OCI-LY3 (cell line): ENCODE results near the gene MYO5B.

ENCODE experiments used
- H2AFZ ChIP-seq: fragments of 200-600, 300-600 bp; shearing (Covaris generic); 2 replicates; pipeline ENCODE4 v1.6.0; 2014; ENCODE audit warnings: antibody characterized with exemption, low read depth, low read length
- H3K27ac ChIP-seq: fragments of 200-600, 300-600 bp; sonication (generic); 2 replicates; pipeline ENCODE4 v1.5.1; 2014; ENCODE audit warnings: mild to moderate bottlenecking, low read length, moderate library complexity, mixed read lengths
- H3K27me3 ChIP-seq: fragments of 200-600, 300-600 bp; sonication (generic); 2 replicates; pipeline ENCODE4 v1.6.1; 2014; ENCODE audit warnings: low read depth, low read length, mixed read lengths
- H3K36me3 ChIP-seq: fragments of 200-600, 300-600 bp; sonication (generic); replicated peaks from 2 replicates; pipeline ENCODE3; 2014; ENCODE audit warnings: low read depth, low read length, mixed read lengths
- H3K4me1 ChIP-seq: fragments of 300-600, 200-600 bp; sonication (generic); 2 replicates; pipeline ENCODE4 v1.6.1; 2014; ENCODE audit warnings: low read length, mixed read lengths
- H3K4me2 ChIP-seq: fragments of 200-600, 300-600 bp; sonication (generic); 2 replicates; pipeline ENCODE4 v1.6.1; 2014; ENCODE audit warnings: low read length, mixed read lengths
- H3K4me3 ChIP-seq: fragments of 300-600, 200-600 bp; sonication (generic); 2 replicates; pipeline ENCODE4 v1.5.1; 2014; ENCODE audit warnings: antibody characterized with exemption, mild to moderate bottlenecking, low read length, moderate library complexity
- H3K79me2 ChIP-seq: fragments of 300-600, 200-600 bp; shearing (Covaris generic); 2 replicates; pipeline ENCODE4 v1.6.1; 2014; ENCODE audit warnings: mild to moderate bottlenecking, low read length, mixed read lengths
- H3K9ac ChIP-seq: fragments of 300-600, 200-600 bp; shearing (Covaris generic); 2 replicates; pipeline ENCODE4 v1.6.0; 2014; ENCODE audit warnings: mild to moderate bottlenecking, low read length, moderate library complexity
- H3K9me3 ChIP-seq: fragments of 200-600, 300-600 bp; shearing (Covaris generic); 2 replicates; pipeline ENCODE4 v1.6.1; 2014; ENCODE audit warnings: low read length, mixed read lengths; ENCODE audit not compliant: insufficient read depth
- H4K20me1 ChIP-seq: fragments of 200-600, 300-600 bp; sonication (generic); 2 replicates; pipeline ENCODE4 v1.6.1; 2016; ENCODE audit warnings: low read length, mixed read lengths; ENCODE audit not compliant: insufficient read depth
- EZH2phosphoT487 ChIP-seq: fragments of 200-600 bp; shearing (Covaris generic); IDR thresholded peaks from 2 replicates; pipeline ENCODE4 v1.6.1; 2018; ENCODE audit warnings: antibody characterized with exemption, mixed run types, low read depth
- TF ChIP-seq, protein P1 (sequence below): fragments of 200-600, 300-600 bp; sonication (generic); IDR thresholded peaks from 2 replicates; pipeline ENCODE4 v1.5.1; 2014; ENCODE audit warnings: antibody characterized with exemption, low read length, low read depth

Gene MYO5B

GRCh38 chr18:50154420-50154819, 40.5 kb downstream of the MYO5B start:
- H4K20me1 ChIP-seq: no peaks in the 10 kb centered on the region
- peaks cover 11% of the 10 kb centered on the region; the same call in 1 of the 2 replicates for H3K27me3 ChIP-seq
- no peaks in the 10 kb centered on the region for H3K4me1 ChIP-seq
- TF ChIP-seq, protein P1, sequence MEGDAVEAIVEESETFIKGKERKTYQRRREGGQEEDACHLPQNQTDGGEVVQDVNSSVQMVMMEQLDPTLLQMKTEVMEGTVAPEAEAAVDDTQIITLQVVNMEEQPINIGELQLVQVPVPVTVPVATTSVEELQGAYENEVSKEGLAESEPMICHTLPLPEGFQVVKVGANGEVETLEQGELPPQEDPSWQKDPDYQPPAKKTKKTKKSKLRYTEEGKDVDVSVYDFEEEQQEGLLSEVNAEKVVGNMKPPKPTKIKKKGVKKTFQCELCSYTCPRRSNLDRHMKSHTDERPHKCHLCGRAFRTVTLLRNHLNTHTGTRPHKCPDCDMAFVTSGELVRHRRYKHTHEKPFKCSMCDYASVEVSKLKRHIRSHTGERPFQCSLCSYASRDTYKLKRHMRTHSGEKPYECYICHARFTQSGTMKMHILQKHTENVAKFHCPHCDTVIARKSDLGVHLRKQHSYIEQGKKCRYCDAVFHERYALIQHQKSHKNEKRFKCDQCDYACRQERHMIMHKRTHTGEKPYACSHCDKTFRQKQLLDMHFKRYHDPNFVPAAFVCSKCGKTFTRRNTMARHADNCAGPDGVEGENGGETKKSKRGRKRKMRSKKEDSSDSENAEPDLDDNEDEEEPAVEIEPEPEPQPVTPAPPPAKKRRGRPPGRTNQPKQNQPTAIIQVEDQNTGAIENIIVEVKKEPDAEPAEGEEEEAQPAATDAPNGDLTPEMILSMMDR: no peak
- no peak for TF ChIP-seq EZH2phosphoT487
- no peaks in the 10 kb centered on the region for H3K36me3 ChIP-seq
- H3K27ac ChIP-seq: no peak overlapping the region
- H3K4me3 ChIP-seq: no peak overlapping the region
- no peaks in the 10 kb centered on the region for H3K9me3 ChIP-seq
- H3K79me2 ChIP-seq: no peaks in the 10 kb centered on the region
- H3K9ac ChIP-seq: no peak overlapping the region
- no peak overlapping the region for H2AFZ ChIP-seq
- no peak overlapping the region for H3K4me2 ChIP-seq

DNA sequence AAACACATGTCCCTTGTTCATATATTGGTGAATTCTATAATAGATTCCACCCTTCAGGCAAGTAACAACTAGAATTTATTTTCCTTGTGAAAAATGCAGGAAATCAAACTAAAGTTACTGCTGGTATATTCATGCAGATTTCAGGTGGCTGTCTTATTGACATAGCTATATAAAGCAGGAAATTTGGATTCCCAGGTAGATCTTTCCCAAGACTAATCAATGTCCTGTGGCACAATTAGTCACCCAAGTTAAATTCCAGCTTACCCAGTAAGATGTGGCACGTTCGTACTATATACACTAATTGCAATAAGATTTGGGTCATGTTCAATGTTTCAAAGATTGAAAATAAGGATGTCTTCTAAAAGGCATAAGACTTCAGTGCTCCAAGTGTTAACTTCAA, 42.0 kb downstream of the MYO5B start:
- 0 out of 2 replicates have a peak, but pooled peaks cover 8% of the 10 kb centered on the region for H3K27me3 ChIP-seq
- H3K4me3 ChIP-seq: no peak overlapping the region
- TF ChIP-seq, protein P1: no peak
- TF ChIP-seq EZH2phosphoT487: no peak
- no peak overlapping the region for H3K9ac ChIP-seq
- H3K4me2 ChIP-seq: no peak overlapping the region
- H3K79me2 ChIP-seq: no peaks in the 10 kb centered on the region
- no peak overlapping the region for H2AFZ ChIP-seq
- no peak overlapping the region for H3K27ac ChIP-seq
- no peaks in the 10 kb centered on the region for H3K36me3 ChIP-seq
- H3K9me3 ChIP-seq: no peaks in the 10 kb centered on the region
- H3K4me1 ChIP-seq: no peaks in the 10 kb centered on the region
- no peaks in the 10 kb centered on the region for H4K20me1 ChIP-seq

GRCh38 chr18:50151926-50152325, 43.0 kb downstream of the MYO5B start:
- no peak for TF ChIP-seq EZH2phosphoT487
- TF ChIP-seq, protein P1: no peak
- peaks cover 6% of the 10 kb centered on the region; the same call in 1 of the 2 replicates for H3K27me3 ChIP-seq
- H3K9me3 ChIP-seq: no peaks in the 10 kb centered on the region
- H3K4me3 ChIP-seq: no peak overlapping the region
- no peaks in the 10 kb centered on the region for H3K4me1 ChIP-seq
- no peaks in the 10 kb centered on the region for H4K20me1 ChIP-seq
- no peaks in the 10 kb centered on the region for H3K79me2 ChIP-seq
- H3K36me3 ChIP-seq: no peaks in the 10 kb centered on the region
- no peak overlapping the region for H3K9ac ChIP-seq
- H3K4me2 ChIP-seq: no peak overlapping the region
- no peak overlapping the region for H2AFZ ChIP-seq
- no peak overlapping the region for H3K27ac ChIP-seq

DNA sequence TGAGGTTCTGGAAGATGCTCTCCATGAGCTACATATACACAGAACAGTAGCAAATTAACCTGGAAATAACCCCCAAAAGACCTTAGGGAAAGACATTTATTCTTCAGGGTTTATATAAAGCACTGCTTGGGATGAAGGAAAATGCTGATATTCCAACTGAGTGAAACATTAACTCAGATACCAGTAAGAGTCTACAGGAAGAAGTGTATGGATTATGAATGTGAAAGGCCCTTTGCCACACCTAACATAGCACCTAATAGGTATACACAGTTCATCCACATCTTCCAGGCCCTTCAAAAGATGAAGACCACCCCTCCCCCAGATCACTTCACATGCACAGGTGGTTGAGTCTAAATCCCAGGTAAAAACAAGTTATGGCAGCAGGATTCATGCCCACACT, 50.4 kb downstream of the MYO5B start:
- H3K27me3 ChIP-seq: peaks cover 34% of the 10 kb centered on the region
- peaks cover 6% of the 10 kb centered on the region for H3K4me1 ChIP-seq
- H3K9me3 ChIP-seq: no peaks in the 10 kb centered on the region
- H3K79me2 ChIP-seq: no peaks in the 10 kb centered on the region
- no peak overlapping the region for H3K27ac ChIP-seq
- no peak overlapping the region for H3K4me3 ChIP-seq
- TF ChIP-seq, protein P1: no peak
- TF ChIP-seq EZH2phosphoT487: no peak
- no peaks in the 10 kb centered on the region for H4K20me1 ChIP-seq
- H3K4me2 ChIP-seq: no peak overlapping the region
- no peak overlapping the region for H3K9ac ChIP-seq
- no peak overlapping the region for H2AFZ ChIP-seq
- H3K36me3 ChIP-seq: no peaks in the 10 kb centered on the region
